ENCODE results near the gene DGUOK.

DGUOK gene

DNA sequence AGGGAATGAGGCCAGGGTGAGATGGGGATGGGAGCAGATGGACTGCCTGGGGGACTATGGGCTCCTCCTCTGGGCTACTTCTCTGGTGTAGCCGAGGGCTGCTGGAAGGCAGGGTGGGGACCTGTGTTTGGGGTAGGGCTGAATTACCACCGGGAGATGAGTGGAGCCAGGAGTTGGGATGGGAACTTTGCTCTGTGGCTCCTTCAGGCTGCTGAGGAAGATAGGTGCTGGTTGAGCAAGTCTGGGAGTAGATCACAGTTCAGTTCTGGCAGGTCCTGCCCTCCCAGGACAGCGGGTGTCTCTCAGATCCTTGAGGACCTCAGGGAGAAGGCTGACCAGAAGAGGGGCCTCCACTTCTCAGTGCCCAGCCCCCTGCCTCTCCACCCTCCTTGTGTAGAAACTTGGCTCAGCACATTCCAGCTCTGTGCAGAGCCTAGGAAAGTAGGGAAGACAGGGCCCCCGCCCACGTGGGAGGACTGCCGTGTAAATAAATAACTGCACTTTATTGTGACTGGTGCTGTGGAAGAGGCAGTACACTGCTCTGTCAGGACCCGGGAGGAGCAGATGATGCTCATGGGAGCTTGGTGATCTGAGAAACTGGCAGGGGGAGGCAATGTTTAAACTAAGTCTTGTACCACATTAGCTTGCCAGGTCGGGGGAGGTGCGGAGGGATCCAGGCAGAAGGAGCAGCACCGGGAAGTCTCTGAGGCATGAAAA, 73.4 kb downstream of the DGUOK start:
- peak in 3 of 4 experiments; percentile 28 to 55 (median 40) for DNase-seq

DNA sequence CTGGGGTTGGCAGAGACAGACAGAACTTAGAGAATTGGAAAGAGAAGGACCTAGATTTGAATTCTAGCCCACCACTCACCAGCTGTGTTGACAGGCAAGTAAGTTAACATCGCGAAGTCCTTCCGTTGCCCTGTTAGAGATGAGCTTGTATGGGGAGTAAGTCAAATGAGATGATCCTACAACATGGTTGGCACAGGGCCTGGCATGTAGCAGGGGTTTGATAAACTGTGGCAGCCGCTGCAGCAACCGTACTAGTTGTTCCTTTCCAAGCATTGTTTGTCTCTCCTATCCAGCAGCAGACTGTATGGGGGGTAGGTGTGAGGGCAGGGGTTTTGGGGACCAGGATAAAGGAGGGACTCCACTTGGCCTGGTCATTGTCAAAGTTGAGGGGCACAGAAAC, 74.0 kb downstream of the DGUOK start:
- DNase-seq: no peak

DNA sequence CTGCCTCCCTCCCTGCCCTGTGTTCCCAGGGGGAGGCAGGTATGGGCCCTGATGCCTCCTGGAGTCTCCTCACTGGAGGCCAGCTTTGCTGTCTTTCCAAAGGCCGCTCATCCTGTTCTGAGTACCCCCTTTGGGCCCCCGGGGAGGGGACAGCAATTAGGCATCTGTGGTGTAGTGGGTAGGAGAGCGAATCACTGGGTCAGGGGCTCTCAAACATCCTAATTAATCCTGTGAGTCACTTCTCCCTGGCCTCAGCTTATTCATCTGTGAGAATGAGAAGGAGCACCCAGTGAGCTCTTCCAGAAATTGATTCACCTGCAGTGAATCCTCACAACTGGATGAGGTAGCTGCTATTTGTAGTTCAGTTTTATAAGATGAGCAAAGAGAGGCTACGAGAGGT, 74.4 kb downstream of the DGUOK start:
- DNase-seq: no peak

DNA sequence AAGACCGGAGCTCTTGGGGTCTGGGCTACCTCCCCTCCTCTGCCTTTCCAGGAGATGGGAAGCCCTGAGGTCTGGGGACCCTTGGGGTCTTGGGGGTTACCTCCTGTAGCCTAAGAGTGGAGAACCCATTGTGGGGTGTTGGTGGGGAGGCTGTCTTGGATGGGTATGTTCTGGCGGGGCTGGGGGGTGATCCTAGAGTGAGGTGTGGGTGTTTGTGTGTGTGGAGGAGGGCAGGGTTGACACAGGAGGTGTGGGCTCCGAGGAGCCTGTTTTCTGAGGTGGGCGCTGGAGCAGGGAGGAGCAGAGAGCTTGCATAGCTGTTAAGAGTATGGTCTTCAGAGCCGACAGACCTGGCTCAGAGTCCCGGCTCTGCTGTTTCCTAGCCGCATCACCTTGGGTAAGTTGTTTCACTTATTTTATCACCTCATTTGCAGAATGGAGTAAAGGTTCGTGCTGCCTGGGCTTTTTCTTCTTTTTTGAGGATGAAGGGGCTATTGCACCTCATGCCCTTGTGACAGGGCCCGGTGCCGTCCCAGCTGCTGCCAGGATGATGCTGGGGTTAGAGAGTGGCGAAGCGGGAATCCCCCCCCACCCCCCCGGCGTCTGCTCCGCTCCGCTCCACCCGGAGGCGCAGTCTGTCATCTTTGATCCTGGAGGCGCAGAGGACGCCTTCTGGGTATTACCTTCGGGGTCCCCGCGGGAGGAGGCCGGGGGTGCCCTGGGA, 75.3 kb downstream of the DGUOK start:
- DNase-seq: peak in 1 of 4 experiments; percentile 20

DNA sequence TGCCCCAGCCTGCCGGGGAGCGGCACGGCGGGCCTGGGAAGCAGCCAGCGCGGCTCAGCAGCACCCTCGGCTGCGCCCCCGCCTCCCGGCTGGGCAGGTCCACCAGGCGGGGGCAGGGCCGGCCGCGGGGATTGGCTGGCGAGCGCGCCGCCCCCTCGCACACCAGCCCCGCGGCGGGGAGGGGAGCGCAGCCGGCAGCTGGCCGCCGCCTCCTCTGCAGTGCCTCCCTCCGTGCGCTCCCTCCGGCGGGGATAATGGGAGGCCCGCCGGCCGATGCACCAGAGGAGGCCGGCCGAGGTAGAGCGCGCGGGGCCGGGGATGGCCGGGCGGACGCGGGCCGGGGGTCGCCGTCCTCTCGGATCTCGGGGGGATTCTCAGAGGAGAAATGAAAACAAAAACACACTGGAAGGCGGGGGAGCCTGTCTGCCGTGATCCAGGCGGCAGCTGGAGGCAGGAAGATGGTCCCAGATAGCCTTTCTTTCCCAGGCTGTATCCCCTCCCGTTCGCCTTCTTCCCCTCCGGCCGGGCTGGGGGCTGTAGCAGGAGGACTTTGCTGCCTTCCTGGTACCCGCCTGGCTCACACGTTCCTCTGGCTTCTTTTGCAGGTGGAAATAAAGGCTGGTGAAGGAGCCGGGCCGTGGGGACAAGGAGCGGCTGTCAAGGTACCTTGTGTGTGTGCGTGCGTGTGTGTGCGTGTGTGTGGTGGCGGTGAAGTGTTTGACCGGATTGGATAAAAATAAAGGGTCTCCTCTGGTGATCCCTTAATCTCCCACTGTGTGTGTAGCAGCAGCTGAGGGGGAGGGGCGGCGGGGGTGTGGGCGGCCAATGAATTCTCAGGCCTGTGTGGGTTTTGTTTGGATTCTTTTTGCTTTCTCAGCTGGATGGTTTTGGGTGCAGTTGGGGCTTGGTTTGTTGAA, 76.1 kb downstream of the DGUOK start:
- peak; percentile 81 to 94 (median 88) for DNase-seq

DNA sequence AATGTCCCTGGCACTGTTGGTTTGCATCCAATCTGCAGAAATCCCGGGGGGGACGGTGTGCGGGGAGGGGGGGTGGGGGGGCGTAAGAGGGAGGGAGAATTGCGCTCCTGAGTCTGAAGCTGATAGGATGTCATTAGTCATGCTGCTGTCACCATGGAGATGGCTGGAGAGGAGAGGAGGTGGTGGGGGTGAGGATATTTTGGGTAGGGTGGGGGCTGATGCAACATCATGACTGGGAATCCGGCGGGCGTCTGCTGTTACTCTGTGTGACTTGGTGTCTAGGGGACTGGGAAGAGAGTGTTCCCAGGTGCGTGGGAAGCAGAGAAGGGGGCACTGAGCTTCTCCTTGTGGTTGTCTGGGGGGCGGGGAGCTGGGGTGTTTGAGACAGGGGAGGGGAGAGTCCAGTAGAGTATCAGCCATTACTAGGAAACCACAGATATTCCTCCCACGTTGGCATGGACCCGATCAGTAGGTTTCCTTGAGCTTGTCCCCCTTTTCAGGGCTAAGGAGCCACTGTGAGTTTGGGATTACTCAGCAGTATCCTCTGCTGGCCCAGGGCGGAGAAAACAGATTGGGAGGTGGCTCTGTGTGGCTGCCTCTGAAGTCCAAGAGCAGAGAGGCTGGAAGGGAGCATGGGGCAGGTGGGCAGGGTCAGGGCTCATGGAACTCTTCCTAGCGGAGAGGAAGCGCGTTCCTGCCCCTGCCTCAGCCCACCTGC, 77.0 kb downstream of the DGUOK start:
- DNase-seq: peak in 3 of 4 experiments; percentile 64 to 71 (median 68)

DNA sequence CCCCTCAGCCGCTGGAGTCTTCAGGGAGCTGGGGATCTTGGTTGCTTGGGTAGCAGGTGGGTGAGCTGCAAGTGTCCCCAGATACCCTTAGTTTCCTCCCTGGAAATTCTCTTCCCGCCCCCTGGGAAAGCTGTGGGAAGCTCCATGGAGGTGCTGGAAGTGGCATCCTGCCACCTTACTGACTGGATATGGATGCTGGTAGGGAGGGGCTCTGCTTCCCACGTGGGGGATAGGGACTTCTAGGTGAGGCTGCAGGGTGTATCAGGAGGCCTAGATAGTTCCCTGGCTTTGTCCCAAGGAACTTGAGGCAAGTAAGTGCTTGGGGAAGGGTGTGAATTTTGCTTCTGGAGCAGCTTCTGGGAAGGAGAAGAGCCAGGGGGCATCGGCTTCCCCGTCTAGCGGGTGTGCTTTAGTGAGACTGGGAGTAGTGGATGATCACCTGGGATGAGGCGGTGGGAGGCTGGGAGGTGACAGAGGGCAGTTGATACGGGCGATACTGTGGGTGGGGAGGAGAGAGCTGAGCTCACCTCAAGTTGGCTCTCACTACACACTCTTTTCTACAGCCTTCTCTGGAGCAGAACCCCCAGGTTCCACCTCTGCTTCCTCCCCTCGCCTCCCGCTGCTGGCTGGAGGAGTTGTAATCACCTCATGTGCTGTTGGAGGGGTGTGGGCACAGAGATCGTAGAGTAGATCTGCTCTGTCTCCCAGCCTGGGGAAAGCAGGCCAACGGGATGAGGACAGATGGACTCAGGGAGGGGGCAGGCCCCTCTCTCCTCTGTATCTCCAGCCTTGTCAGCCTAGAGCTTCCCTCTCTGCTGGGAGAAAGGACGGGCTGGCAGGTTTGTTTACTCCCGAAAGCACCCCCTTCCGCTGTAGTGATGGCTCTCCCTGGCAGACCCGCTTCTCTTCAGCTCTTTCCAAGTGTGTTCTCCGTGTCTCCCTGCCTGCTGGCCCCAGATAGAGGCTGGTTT, 77.8 kb downstream of the DGUOK start:
- no peak for DNase-seq

DNA sequence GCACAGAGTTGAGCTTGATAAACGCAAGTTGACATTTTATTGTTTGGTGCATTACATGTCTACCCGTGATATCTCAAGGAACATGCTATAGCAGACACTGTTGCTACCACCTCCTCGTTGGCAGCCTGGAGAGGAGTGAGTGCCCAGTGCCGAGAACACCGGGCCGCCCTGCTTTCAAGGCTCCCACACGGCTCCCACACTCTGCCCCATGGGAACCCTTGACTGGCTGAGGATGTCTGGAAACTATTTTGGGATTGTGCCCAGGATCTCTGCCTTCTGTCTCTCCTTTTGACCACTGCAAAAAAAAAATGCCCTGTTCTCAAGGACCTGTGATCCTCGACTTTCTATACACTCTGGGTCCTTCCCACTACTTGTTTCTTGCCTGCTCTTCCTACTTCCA, 79.1 kb downstream of the DGUOK start:
- DNase-seq: no peak

DNA sequence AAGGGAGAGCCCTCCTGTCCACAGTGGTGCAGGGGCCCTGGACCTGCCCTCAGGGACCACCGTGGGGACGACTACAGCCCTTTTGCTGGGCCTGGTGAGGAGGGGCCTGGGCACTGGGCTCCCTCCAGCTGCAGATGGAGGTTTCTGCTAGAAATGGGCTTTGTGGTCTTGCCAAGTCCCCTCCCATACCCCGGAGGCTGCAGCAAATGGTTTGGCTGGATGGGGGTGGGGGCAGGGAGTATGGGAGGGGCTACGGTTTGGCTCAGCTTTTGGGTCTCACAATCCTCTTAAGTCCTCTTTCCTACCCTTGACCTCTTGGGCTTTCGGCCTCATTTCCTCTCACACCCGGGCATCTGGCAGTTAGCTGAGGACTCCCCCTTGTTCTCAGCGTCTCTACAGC, 79.8 kb downstream of the DGUOK start:
- DNase-seq: no peak

DNA sequence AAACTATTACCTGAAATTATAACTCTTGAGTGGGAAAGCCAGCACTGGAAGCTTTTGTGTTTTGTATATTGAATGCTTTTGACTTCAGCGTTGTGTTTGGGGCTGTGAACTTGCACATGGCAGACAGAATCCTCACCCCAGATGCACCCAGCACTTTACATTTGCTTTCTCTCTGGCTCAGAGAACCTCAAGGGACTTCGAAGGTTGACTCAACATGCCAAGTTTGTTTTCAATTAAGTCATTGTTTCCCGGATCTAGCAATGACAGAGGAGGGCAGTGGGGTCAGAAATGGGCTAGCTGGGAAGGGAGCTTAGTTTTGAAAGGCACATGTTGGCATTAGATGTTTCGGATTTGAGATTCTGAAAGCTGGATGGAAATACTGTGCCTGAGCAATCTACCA, 80.4 kb downstream of the DGUOK start:
- DNase-seq: no peak

DNA sequence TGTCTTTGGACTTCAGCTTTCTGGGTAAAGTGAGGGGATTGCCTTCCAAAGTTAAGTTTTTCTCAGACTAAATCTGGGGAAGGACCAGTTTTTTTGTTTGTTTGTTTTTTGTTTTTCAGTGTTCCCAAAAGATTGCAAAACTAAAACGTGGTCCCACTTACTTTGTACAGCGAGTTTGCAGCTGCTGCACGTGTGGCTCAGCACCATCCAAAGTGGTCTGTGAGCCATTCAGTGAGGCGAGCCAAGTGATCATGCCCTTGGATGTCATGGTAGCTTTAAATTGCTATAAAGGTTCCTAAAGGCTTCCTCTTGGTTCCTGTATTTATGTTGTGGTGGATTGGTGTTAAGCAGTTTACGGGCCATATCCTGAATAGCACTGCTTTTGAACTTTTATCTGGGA, 81.0 kb downstream of the DGUOK start:
- DNase-seq: no peak
